Measurements from ENCODE around the gene OTX2.

The OTX2 gene

DNA sequence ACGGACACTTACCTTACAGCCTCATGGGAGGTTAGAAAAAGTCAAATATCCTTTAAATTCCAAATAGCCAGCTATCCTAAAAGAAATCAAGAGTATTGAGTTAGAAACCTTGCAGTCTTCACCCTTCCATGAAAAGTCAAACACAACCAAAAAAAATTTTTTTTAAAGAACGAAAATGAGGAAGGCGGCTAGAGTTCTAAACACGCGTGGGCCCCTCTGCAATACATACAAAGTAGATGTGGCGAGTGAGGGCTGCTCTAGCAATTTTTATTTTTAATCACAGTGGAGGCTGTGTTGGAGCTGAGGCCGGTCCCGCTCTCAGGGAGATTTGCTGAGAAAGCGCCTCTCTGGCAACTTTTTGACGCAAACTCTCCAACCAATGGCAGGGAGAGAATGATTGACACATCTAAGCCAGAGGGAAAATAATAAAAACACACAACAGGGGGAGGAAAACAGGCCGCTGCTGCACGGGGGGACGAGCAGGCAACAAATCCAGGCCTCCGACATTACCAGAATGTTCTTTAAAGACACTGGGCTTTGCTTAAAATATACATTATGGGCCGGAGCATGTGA lies at the start of gene OTX2:
Gene OTX2 (minus strand): TSS at position 333 of the 573 bp plus-strand sequence. CDS start 5,023 bp downstream, outside the sequence.
- DNase-seq, result no peak

DNA sequence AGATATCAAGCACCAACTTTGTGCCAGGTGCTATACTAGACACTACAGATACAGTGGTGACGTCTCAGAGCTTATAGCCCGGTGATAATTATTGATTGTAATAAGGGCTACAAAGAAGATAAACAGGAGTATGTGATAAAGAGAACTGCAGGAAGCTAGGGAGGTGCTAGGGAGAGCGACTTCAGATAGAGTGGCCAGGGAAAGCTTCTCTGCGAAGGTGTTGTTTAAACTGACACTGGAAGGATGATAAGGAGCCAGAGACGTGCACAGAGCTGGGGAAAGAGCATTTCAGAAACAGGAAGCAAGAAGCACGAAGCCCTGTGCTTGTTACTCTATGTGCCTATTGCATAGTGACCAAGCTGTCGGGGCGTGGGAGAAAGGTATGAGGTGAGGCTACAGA lies 48.1 kb upstream of the OTX2 start:
- no peak for DNase-seq

DNA sequence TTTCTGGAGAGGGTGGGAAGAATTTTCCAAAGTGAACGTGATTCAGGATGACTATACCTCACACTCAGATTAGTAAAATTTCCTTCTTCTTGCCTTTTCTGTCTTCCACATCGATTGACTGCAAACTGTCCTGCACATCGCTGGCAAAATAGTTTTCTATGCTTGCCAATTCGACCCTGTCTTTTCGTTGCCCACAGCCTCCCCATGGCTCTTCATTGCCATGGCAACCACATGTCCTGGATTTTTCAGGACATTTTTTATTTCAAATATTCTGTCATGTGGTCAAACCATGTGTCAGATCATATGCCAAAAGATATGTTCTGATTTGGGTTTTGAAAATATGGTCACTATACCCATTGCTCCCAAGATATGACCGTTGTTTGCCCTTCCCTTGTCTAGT lies 46.9 kb upstream of the OTX2 start:
- no peak for DNase-seq

DNA sequence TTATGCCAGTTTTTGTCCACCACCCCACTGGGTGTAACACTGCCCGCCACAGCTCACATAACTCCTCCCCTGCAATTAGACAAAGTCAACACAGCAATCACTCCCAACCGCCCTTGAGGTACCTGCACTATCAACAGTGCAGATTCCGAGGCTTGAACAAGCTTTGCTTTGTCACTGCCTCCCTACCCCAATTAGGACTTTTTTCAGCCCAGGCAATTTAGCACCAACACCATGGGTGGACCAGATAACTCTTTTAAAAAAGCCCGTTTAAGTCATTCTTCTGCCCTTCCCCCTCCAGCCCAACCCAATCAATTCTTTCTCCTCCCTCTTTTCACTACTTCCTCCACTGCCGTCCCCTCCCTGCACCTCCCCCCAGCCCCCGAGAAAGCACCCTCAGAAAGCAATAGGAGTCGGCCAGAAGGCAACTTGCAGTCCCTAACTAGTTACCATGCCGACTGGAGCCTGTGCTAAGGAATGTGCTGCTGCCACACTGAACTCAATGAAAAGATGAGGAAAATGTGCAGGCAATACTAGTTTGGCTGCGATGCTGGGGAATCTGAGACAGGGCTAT lies 45.7 kb upstream of the OTX2 start:
- DNase-seq, result peak; percentile 29

DNA sequence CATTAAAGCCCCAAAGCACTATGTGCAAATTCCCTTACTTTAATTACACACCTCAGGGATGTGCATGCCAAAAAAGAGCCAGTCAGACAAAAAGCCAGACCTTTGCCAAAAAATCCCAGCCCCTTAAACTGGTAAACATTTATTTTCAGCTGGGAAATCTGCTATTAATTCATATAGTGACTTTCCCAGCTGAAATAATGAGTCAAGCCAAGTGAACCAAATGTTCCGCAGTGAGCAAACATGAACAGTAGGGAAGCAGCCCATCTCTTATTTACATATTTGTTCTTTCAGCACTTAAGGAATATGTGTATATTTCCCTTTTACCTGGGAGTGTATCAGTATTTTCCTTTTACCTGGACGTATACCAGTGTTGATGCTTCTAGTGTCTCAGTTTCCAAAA lies 44.0 kb upstream of the OTX2 start:
- no peak for DNase-seq

DNA sequence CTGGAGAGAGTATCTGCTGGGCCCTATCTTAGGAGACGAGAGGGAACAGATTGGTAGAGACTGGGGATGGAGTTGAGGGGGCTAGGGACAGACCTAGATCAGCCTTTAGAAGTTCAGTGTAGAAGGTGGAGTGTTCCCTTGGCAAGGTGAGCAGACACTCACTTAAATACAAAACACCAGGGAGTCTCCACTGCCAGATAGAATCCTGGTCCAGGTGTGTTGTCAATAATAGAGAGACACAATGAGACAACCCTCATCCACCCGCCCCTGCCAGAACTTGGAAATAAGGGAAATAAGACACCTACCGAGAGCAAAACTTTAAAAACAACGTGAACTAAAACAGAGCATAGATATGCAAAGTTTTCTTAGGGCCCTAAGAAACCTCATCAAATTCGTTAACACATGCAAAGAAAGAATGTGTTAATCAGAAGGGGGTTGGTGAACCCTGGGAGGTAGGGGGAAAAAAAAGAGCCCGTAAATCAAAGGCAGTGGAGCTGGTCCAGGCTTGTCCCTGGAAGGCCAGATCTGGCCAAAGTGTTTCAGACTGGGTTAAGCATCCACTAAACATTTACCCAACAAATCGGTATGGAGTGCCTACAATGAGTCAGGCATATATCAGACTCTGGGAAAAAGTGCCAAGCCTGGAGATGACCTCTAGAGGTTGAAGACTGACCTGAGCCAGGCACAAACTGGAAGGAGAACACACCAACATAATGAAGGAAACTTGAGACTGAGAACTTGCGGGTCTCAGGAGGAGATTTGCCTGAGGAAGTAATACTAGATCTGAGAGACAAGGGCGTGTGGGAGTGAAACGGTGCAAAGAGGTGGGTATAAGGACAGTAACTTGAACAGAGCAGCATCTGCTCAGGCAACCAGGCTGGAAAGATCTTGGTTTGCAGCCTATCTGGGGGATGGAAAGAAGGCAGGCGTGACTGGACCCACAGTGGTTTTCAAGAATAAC lies 37.0 kb upstream of the OTX2 start:
- no peak for DNase-seq

DNA sequence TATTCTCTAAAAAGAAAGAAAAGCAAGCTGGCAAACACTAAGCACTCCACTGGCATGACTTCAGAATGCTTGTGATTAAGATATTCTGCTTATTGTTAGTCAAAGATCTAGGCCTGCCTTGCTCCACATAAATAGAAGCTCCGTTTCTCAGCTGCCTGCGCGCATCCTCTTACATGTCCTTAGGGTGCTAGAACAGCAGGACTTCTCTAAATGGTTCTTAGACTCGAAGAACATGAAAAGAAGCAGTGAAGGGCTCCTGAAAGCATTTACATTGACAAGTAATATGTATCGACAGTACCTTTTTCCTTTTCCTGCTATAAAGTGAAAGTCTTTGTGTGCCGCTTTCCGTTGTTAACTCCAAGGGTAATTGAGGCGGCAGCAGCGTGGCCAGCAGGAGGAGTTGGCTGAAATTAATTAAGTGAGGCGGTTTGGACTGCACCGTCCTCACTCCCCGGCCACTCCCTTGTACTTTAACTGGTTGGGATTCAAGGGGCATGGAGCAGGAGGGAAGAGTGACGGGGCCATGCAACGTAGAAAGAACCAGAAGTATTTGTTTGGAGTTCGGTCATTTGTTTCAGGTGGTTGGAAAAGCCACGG lies 34.2 kb upstream of the OTX2 start:
- DNase-seq, result no peak

DNA sequence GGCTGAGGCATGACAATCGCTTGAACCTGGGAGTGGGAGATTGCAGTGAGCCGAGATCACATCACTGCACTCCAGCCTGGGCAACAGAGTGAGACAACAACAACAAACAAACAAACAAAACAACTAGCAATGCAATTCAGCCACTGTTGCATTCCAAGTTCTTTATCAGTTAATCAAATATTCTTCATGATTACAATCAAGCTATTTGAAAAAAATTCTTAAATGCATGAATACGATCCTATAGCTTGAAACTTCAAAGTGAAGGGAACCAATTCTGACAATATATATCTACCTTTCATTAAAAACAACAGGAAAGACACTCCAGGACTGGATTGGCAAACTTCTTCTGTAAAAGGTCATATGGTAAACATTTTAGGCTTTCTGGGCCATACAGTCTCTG lies 31.3 kb upstream of the OTX2 start:
- DNase-seq, result no peak

DNA sequence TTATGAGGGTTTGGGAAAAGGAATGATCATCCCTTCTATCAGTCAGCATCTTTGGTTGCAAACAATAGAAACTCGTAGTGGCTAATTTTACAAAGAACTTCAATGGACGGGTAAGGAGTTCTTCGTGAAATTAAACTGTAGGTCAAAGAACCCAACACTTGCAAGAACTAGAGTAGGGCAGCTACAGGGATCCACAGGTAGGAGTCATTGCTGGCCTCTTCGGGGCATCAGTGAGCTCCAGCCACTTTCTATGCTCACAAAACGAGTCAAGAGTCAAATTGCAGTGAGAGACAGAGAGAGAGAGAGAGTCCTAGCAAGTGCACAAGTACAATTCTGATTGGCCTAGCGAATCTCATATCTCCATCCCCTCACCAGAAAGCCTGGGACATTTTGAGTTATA lies 29.9 kb upstream of the OTX2 start:
- no peak for DNase-seq

DNA sequence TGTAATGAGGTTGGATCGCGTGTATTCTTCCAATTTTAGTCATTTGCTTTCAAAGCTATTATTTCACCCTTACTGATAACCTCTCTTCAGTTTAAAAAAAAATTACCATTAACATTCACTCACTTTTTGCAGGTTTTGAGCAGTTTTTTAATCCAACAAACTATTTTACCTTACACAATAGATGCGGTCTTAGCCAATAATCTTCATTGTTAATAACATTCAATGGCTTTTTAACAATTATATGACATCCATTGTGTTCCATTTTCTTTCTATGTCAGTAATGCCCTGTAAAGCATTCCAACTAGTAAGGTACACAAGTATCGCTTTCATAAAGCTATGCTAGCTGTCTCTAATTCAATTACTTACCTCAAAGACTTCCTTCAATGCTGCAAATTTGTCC lies 18.9 kb upstream of the OTX2 start:
- DNase-seq, result no peak

DNA sequence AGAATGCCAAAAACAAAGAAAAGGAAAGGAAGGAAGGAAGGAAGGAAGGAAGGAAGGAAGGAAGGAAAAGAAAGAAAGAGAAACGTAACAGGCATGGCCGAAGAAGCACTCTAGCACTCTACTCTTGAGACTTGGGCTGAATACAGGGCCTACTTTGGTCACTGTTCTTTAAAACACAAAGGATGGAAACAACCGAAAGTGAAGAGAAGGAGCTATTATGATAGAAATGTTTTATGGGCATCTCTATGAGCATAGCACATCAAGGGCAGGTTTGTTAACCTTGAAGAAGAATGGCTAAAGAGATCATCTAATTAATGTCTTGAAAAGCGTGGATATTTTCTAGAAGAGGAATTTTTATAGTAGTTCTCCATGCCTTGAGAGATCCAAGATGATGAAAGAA lies 15.9 kb upstream of the OTX2 start:
- DNase-seq, result no peak

DNA sequence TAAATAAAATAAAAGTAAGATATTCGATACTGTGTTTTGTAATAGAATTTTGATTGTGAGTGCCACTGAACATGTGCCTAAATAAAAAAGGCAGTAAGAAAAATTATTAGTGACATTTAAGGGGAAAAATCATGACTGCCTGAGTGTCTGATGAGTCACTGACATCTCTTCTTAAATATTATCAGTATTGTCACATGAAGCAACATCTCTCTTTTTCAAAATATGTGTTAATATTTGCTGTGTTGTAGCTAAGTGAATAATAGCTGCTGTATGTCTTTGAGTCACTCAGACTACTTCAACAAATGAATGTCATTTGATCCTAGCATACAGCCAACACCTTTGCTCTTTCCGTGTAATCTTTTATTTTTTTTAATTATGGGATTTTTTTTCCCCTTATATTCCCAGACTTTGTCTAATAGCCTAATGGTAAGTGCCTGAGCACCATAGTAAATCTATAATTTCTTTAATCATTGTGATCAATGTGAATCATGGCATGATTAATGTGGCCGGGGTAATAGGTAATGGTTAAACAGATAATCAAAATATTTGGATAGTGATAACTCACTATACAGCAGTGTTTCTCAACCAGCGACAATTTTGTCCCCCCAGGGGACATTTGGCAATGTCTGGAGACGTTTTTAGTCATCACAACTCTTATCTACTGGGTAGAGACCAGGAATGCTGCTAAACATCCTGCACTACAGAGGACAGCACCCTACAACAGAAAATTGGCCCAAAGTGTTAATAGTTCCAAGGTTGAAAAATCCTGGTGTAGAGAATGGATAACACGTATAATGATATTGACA lies 11.7 kb upstream of the OTX2 start:
- DNase-seq, result no peak

DNA sequence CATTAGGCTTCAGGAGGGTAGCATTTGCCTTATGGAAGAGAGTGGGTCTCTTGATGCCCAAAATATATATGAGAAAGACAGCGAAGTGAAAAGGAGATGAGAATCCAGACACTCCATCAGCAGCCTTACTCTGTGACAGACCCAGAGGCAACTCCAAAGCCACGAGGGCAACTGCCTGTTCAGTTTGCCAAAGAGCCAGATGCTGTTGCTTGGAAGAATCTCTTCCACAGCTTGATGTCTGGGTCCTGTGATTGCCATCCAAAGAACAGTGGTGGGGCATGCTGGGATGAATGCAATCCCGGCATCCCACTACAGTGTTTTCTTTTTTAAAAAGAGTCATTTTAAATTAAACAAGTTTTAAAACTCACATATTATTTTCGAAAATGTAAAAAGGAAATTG lies 10.9 kb upstream of the OTX2 start:
- no peak for DNase-seq

DNA sequence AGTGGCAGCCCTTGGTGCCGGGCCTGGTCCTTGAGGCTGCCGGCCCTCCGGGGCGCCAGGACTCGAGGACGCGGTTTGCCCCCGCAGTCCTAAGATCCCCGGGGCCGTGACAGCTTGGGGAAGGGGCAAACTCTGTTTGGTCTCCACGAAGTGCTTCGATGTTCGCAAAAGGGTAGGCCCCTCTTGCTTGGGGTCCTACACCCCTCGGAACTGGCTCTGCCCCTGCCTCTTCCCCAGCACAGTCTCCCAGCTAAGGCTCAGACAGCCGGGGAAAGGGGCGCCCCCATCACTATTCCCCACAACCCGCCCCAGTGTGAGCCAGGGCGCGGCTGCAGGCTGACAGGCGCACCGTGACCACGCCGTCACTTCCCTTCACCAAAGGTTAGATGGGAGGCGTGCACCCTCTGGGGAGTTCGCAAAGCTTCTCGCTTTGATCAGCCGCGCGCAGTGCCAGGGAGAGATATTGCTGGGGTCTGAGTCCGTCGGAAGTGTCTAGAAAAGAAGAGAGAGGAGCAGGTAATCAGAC lies 7.2 kb upstream of the OTX2 start:
- DNase-seq, result no peak

DNA sequence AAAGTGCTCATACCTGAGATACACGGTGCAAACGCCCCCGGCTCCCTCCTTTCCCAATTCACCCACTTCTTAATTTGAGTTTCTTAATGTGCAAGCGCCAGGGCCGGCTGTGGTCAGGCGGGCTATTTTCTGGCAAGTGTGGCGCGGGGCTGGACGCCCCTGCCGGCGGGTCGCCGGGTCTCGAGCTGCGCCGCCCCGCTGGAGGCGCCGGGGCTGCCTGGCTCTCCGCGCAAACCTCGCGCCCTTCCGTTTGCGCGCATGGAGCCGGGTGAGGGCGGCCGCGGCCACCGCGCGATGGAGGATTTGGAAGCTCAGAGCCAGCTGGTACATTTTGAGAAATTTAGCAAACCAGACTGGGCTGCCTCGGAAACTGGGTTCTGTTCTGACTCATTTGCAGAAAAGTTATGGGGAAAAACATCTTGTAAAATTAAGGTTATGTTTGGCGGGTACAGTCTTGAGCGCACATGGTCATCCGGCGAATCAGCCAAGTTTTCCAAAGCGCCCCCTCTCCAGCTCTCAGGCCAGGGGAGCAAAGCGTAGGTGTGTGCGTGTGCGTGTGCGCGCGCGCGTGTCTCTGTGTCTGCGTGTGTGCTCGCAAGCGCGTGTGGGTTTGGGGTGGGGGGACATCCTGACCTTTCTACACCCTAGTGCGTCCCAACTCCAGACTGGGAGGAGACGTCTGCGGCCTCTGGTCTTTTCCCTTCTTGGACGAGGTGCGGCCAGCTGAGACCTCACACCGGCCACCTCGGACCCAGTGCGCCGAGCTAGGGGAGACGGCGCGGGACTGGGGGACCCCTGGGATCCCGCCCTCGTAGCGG lies 6.5 kb upstream of the OTX2 start:
- no peak for DNase-seq

DNA sequence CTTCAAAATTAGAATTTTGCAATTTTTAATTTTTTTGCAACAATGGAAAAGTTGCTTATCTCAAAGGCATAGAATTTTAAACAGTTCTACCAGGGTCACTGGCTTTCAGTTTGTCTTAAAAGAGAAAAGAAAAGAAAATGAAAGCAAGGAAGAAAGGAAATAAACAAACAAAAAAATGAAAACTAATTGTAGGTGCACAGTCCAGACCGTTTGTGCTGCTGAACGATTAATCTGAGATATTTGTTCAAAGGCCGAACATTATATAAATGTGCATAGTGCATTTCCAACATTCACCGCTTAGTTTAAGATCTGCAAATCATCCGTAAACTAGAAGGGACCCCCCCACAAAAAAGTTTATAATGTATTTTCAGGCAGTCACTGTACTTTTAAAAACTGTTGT lies 5.5 kb upstream of the OTX2 start:
- no peak for DNase-seq

DNA sequence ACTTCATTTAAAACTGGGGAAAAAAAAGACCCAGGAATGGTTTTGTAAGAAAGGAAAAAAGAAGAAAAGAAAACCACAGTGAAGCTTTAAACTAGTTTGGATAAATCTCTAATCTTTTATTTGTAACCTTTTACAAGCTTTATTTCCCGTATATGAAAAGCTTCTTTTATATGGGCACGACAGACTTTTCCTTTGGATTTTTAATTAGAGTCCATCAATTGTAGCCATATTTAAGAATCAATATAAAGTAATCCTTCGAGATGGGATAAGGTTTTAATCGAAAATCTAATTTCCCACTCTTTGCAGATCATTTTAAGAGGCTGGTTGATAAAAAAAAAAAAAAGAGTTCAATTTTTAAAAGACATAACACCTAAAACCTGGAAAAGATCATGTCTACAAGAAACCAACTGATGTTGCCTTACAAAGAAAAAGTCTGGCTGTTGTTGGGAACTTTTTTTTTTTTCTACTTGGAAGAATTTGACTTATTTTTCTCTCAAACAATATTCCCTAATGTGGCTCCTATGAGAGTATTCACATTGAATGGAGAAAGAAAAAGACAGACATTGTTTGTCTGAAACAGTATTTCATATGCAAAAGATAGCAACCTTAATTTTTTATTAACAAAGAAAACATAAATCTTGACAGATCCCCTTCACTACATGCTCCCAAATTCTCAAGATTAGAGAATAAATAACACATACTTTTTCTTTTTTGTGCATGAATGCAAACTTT lies 4.9 kb upstream of the OTX2 start:
- DNase-seq, result no peak

DNA sequence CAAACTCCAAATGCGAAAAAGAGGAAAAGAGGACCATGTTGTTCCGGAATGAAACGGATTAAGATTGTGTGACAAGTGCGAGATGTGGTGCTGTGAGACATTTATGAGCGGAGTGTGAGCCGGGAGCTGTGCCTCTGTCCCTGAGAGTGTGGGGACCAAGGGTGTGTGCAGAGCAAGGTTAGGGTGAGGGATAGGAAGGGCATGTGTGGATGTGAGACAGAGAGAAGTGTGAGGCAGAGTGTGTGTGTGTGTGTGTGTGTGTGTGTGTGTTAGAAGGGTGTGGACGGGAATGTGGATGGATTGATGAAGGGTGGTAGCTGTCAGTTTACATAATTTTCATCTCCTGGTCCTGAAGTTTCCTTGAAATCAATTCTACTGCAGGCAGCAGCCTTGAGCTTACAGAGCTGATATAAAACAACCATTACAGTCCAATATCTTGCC lies 4.3 kb upstream of the OTX2 start:
- no peak for DNase-seq

DNA sequence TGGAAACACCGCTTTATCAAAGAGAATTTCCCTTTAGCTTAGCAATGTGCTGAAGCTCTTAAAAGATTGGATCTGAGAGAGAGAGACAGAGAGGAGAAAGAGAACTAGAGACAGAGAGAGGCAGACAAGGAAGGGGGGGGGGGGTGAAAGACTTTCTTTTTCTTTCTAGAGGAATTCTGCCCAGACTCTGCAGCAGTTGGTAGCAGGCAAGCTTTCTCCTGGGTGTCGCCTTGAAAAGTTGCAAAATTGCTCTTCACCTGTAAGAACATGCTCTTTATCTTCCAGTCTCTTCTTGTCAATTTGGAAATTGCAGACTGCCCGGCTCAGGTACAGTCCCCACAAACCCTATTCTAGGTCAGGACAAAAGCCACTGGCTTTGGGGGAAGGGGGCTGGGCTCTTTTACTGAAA lies 2.9 kb upstream of the OTX2 start:
- no peak for DNase-seq

DNA sequence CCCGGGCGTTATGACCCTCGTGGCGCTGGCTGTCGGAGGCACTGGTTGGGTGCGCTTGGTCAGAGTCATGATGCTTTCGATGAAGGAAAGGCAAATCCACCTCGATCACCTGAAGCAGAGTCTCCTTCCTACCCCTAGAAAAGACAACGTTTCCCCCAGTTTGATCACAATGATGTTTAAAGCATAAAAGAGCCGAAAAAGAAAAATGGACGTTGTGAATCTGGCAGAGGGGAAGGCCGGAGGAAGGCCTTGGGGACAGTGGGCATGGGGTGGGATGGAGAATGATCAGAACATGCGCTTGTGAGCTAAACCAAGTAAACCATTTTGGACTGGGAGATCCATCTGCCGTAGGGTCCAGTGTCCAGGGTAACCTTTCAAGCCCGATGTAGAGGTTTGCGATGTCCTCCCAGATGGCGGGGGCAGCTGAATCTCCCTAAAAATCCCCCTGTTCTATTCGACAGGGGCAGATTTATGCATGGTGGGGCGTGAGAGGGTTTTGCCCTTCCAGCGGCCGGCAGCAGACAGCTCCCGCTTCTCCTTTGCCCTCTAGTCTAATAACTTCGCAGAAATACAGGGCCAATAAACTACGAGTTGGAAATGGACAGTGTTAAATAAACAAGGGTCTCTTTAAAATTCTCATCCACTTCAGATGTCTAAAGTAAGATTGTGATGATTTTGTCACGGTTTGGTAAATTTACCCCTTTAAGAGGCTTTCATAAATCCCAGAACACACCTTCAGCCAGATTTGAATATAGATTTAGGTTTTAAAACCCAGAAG lies 2.3 kb upstream of the OTX2 start:
- DNase-seq, result no peak

Measured in NCI-H510A treated with DMSO at 0.1 percent for 48 hours (cell line).